GM23338 (cell line): ENCODE results near the gene COL1A1. TPM values are rescaled to one million over a fixed set of nuclear protein-coding genes. Genes with fewer than 3 reads are reported as not detected.

Experiments
- ATAC-seq: fragments of 200-7000 bp; cut with Tn5 transposase; 3 replicates; pipeline ENCODE4 v1.9.1; 2020
- DNase-seq: peaks from one replicate; pipeline ENCODE4 v3.0.0-alpha.2; 2015; ENCODE audit warnings: low spot score
- H2AFZ ChIP-seq: fragments of 200-600 bp; sonication (generic); 2 replicates; pipeline ENCODE4 v1.8.0; 2016; ENCODE audit warnings: antibody characterized with exemption, mild to moderate bottlenecking, moderate library complexity
- H3F3A ChIP-seq: fragments of 200-600 bp; sonication (generic); replicated peaks from 2 replicates; pipeline ENCODE4 v1.8.0; 2017; ENCODE audit warnings: antibody characterized with exemption, mixed run types, low read depth
- H3K27ac ChIP-seq: fragments of 200-600 bp; sonication (generic); 2 replicates; pipeline ENCODE4 v1.6.1; 2016; ENCODE audit warnings: low read depth
- H3K27me3 ChIP-seq: fragments of 200-600 bp; sonication (generic); 2 replicates; pipeline ENCODE4 v1.8.0; 2016; ENCODE audit warnings: mild to moderate bottlenecking, mixed run types, moderate library complexity; ENCODE audit not compliant: insufficient read depth
- H3K36me3 ChIP-seq: fragments of 200-600 bp; sonication (generic); 2 replicates; pipeline ENCODE4 v1.8.0; 2016; ENCODE audit warnings: mild to moderate bottlenecking; ENCODE audit not compliant: insufficient read depth
- H3K4me1 ChIP-seq: fragments of 200-600 bp; sonication (generic); 2 replicates; pipeline ENCODE4 v1.8.0; 2016; ENCODE audit warnings: mild to moderate bottlenecking, moderate library complexity; ENCODE audit not compliant: insufficient read depth
- H3K4me2 ChIP-seq: fragments of 200-600 bp; sonication (generic); 2 replicates; pipeline ENCODE4 v1.7.1; 2017; ENCODE audit warnings: mixed run types
- H3K4me3 ChIP-seq: fragments of 200-600 bp; sonication (generic); 2 replicates; pipeline ENCODE4 v1.6.1; 2016; ENCODE audit warnings: mixed run types
- H3K79me2 ChIP-seq: fragments of 200-600 bp; sonication (generic); replicated peaks from 2 replicates; pipeline ENCODE4 v1.8.0; 2017; ENCODE audit warnings: mild to moderate bottlenecking; ENCODE audit not compliant: insufficient read depth
- H3K9me2 ChIP-seq: fragments of 200-600 bp; sonication (generic); 2 replicates; pipeline ENCODE4 v1.8.0; 2017; ENCODE audit not compliant: insufficient read depth
- H4K20me1 ChIP-seq: fragments of 200-600 bp; sonication (generic); replicated peaks from 2 replicates; pipeline ENCODE4 v1.8.0; 2017; ENCODE audit warnings: mild to moderate bottlenecking; ENCODE audit not compliant: insufficient read depth
- H3K27ac Mint-ChIP-seq: 2 replicates; pipeline ENCODE4 v1.8.0; 2020; ENCODE audit warnings: inconsistent platforms, mild to moderate bottlenecking, moderate library complexity, mixed read lengths
- H3K27me3 Mint-ChIP-seq: 3 replicates; pipeline ENCODE4 v1.8.0; 2022; ENCODE audit warnings: low read depth, mild to moderate bottlenecking, moderate library complexity, mixed read lengths, inconsistent platforms; ENCODE audit not compliant: insufficient read depth, poor library complexity
- H3K36me3 Mint-ChIP-seq: 3 replicates; pipeline ENCODE4 v1.8.0; 2021; ENCODE audit warnings: low read depth, mild to moderate bottlenecking, inconsistent platforms, moderate library complexity, mixed read lengths
- H3K4me1 Mint-ChIP-seq: 3 replicates; pipeline ENCODE4 v1.8.0; 2020; ENCODE audit warnings: mild to moderate bottlenecking, inconsistent platforms, mixed read lengths
- H3K4me3 Mint-ChIP-seq: 3 replicates; pipeline ENCODE4 v1.8.0; 2021; ENCODE audit warnings: moderate library complexity, mild to moderate bottlenecking, inconsistent platforms, mixed read lengths
- H3K9me3 Mint-ChIP-seq: 3 replicates; pipeline ENCODE4 v1.8.0; 2020; ENCODE audit warnings: moderate library complexity, mild to moderate bottlenecking, inconsistent platforms, mixed read lengths
- CREB1 ChIP-seq: fragments of 250-450 bp; sonication (Bioruptor Pico); IDR thresholded peaks from 2 replicates; pipeline ENCODE4 v1.5.0; 2020; ENCODE audit warnings: low read depth, mild to moderate bottlenecking, moderate library complexity
- EZH2 ChIP-seq: fragments of 200-600 bp; sonication (generic); IDR thresholded peaks from one replicate; pipeline ENCODE4 v1.8.0; 2017; ENCODE audit warnings: antibody characterized with exemption, mild to moderate bottlenecking, low read depth; ENCODE audit not compliant: unreplicated experiment
- EZH2phosphoT487 ChIP-seq: fragments of 200-600 bp; sonication (generic); IDR thresholded peaks from one replicate; pipeline ENCODE4 v1.8.1; 2018; ENCODE audit warnings: antibody characterized with exemption; ENCODE audit not compliant: unreplicated experiment
- JUNB ChIP-seq: IDR thresholded peaks from one replicate; pipeline ENCODE4 v1.6.1; 2016; ENCODE audit warnings: antibody characterized with exemption; ENCODE audit not compliant: unreplicated experiment
- NANOG ChIP-seq: IDR thresholded peaks from 2 replicates; pipeline ENCODE4 v1.6.1; 2016; ENCODE audit warnings: antibody characterized with exemption, borderline replicate concordance
- POLR2AphosphoS5 ChIP-seq: IDR thresholded peaks from 2 replicates; pipeline ENCODE4 v1.6.1; 2016; ENCODE audit warnings: antibody characterized with exemption, low read depth
- STAT1 ChIP-seq: IDR thresholded peaks from one replicate; pipeline ENCODE4 v1.6.1; 2016; ENCODE audit warnings: antibody characterized with exemption; ENCODE audit not compliant: unreplicated experiment
- ZNF114 ChIP-seq: fragments of 250-450 bp; sonication (Bioruptor Pico); IDR thresholded peaks from 2 replicates; pipeline ENCODE4 v1.5.0; 2020; ENCODE audit warnings: mild to moderate bottlenecking, moderate library complexity
- ZNF331 ChIP-seq: fragments of 250-450 bp; sonication (Bioruptor Pico); IDR thresholded peaks from 2 replicates; pipeline ENCODE4 v1.5.0; 2020; ENCODE audit warnings: low read depth, mild to moderate bottlenecking, moderate library complexity
- polyA plus RNA-seq: library from polyadenylated mRNA; unstranded; fragments of >200 nt; fragmentation: Nextera tagmentation; extraction: Ambion mirVana; gene quantifications from 2 replicates; pipeline ENCODE4 v1.2.1, GENCODE V29; 2016
- total RNA-seq: library from RNA; depleted of rRNA; stranded (reverse); fragments of >200 nt; shearing (Covaris generic); gene quantifications from 2 replicates; pipeline ENCODE4 v1.2.3, GENCODE V29; 2014
- TF ChIP-seq, protein P1 (sequence below): IDR thresholded peaks from one replicate; pipeline ENCODE4 v1.6.1; 2018; ENCODE audit warnings: antibody characterized with exemption; ENCODE audit not compliant: unreplicated experiment
- TF ChIP-seq, protein P2 (sequence below), 2 experiments: fragments of 200-600 bp in 1 of 2; sonication (generic) in 1 of 2; conservative IDR thresholded peaks; 2 replicates each; pipeline versions ENCODE4 v1.5.1 to v1.6.1; 2016 to 2017; ENCODE audit warnings: antibody characterized with exemption in 2 of 2, low read depth in 2 of 2, mild to moderate bottlenecking in 2 of 2, moderate library complexity in 1 of 2
- TF ChIP-seq, protein P3 (sequence below): fragments of 250-450 bp; sonication (Bioruptor Pico); IDR thresholded peaks from 2 replicates; pipeline ENCODE4 v1.5.0; 2020; ENCODE audit warnings: mild to moderate bottlenecking, moderate library complexity
- TF ChIP-seq, protein P4 (sequence below): IDR thresholded peaks from 2 replicates; pipeline ENCODE4 v1.6.1; 2016; ENCODE audit warnings: antibody characterized with exemption

The COL1A1 gene
- total and polyA plus RNA-seq, 2 experiments from 2014 or later: 21.2 to 34.3 TPM

DNA sequence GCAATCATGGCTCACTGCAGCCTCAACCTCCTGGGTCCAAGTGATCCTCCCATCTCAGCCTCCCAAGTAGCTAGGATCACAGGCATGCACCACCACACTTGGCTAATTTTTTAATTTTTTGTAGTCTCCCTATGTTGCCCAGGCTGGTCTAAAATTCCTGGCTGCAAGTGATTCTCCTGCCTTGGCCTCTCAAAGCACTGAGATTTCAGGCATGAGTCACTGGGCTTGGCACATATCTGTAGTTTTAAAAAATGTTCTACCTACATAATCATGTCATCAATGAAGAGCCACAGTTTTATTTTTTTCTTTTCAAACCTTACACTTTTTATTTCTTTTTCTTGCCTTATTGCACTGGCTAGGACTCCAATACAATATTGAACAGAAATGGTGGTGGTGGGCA is 33.1 kb upstream of the COL1A1 start:
- no peaks in the 10 kb centered on the region for H4K20me1 ChIP-seq
- DNase-seq (no peak), ATAC-seq (no peak)
- H3K79me2 ChIP-seq: no peaks in the 10 kb centered on the region
- no peaks in the 10 kb centered on the region for H3K36me3 ChIP-seq
- no peaks in the 10 kb centered on the region for H3K4me1 ChIP-seq
- Mint-ChIP-seq H3K27ac (no peak overlapping the region), H3K9me3 (peaks cover 10% of the 10 kb centered on the region; the same call in 2 of the 3 replicates), H3K27me3 (peaks cover 4% of the 10 kb centered on the region), H3K4me1 (no peaks in the 10 kb centered on the region), H3K4me3 (no peak overlapping the region), H3K36me3 (no peaks in the 10 kb centered on the region)
- H3F3A ChIP-seq: no peaks in the 10 kb centered on the region
- no peaks in the 10 kb centered on the region for H3K9me2 ChIP-seq
- no peaks in the 10 kb centered on the region for H3K27me3 ChIP-seq
- no peak overlapping the region for H2AFZ ChIP-seq
- H3K4me2 ChIP-seq: no peak overlapping the region
- no peak overlapping the region for H3K27ac ChIP-seq
- TF ChIP-seq, protein P1, sequence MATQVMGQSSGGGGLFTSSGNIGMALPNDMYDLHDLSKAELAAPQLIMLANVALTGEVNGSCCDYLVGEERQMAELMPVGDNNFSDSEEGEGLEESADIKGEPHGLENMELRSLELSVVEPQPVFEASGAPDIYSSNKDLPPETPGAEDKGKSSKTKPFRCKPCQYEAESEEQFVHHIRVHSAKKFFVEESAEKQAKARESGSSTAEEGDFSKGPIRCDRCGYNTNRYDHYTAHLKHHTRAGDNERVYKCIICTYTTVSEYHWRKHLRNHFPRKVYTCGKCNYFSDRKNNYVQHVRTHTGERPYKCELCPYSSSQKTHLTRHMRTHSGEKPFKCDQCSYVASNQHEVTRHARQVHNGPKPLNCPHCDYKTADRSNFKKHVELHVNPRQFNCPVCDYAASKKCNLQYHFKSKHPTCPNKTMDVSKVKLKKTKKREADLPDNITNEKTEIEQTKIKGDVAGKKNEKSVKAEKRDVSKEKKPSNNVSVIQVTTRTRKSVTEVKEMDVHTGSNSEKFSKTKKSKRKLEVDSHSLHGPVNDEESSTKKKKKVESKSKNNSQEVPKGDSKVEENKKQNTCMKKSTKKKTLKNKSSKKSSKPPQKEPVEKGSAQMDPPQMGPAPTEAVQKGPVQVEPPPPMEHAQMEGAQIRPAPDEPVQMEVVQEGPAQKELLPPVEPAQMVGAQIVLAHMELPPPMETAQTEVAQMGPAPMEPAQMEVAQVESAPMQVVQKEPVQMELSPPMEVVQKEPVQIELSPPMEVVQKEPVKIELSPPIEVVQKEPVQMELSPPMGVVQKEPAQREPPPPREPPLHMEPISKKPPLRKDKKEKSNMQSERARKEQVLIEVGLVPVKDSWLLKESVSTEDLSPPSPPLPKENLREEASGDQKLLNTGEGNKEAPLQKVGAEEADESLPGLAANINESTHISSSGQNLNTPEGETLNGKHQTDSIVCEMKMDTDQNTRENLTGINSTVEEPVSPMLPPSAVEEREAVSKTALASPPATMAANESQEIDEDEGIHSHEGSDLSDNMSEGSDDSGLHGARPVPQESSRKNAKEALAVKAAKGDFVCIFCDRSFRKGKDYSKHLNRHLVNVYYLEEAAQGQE: no peak
- no peak for TF ChIP-seq EZH2phosphoT487
- TF ChIP-seq, protein P2, sequence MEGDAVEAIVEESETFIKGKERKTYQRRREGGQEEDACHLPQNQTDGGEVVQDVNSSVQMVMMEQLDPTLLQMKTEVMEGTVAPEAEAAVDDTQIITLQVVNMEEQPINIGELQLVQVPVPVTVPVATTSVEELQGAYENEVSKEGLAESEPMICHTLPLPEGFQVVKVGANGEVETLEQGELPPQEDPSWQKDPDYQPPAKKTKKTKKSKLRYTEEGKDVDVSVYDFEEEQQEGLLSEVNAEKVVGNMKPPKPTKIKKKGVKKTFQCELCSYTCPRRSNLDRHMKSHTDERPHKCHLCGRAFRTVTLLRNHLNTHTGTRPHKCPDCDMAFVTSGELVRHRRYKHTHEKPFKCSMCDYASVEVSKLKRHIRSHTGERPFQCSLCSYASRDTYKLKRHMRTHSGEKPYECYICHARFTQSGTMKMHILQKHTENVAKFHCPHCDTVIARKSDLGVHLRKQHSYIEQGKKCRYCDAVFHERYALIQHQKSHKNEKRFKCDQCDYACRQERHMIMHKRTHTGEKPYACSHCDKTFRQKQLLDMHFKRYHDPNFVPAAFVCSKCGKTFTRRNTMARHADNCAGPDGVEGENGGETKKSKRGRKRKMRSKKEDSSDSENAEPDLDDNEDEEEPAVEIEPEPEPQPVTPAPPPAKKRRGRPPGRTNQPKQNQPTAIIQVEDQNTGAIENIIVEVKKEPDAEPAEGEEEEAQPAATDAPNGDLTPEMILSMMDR (conservative IDR thresholded peaks at IDR 0.05; ENCODE audit: low read depth in 2 of 2): no peak
- no peak for TF ChIP-seq NANOG
- TF ChIP-seq ZNF331 (CRISPR knock-in tag): no peak
- TF ChIP-seq, protein P3, sequence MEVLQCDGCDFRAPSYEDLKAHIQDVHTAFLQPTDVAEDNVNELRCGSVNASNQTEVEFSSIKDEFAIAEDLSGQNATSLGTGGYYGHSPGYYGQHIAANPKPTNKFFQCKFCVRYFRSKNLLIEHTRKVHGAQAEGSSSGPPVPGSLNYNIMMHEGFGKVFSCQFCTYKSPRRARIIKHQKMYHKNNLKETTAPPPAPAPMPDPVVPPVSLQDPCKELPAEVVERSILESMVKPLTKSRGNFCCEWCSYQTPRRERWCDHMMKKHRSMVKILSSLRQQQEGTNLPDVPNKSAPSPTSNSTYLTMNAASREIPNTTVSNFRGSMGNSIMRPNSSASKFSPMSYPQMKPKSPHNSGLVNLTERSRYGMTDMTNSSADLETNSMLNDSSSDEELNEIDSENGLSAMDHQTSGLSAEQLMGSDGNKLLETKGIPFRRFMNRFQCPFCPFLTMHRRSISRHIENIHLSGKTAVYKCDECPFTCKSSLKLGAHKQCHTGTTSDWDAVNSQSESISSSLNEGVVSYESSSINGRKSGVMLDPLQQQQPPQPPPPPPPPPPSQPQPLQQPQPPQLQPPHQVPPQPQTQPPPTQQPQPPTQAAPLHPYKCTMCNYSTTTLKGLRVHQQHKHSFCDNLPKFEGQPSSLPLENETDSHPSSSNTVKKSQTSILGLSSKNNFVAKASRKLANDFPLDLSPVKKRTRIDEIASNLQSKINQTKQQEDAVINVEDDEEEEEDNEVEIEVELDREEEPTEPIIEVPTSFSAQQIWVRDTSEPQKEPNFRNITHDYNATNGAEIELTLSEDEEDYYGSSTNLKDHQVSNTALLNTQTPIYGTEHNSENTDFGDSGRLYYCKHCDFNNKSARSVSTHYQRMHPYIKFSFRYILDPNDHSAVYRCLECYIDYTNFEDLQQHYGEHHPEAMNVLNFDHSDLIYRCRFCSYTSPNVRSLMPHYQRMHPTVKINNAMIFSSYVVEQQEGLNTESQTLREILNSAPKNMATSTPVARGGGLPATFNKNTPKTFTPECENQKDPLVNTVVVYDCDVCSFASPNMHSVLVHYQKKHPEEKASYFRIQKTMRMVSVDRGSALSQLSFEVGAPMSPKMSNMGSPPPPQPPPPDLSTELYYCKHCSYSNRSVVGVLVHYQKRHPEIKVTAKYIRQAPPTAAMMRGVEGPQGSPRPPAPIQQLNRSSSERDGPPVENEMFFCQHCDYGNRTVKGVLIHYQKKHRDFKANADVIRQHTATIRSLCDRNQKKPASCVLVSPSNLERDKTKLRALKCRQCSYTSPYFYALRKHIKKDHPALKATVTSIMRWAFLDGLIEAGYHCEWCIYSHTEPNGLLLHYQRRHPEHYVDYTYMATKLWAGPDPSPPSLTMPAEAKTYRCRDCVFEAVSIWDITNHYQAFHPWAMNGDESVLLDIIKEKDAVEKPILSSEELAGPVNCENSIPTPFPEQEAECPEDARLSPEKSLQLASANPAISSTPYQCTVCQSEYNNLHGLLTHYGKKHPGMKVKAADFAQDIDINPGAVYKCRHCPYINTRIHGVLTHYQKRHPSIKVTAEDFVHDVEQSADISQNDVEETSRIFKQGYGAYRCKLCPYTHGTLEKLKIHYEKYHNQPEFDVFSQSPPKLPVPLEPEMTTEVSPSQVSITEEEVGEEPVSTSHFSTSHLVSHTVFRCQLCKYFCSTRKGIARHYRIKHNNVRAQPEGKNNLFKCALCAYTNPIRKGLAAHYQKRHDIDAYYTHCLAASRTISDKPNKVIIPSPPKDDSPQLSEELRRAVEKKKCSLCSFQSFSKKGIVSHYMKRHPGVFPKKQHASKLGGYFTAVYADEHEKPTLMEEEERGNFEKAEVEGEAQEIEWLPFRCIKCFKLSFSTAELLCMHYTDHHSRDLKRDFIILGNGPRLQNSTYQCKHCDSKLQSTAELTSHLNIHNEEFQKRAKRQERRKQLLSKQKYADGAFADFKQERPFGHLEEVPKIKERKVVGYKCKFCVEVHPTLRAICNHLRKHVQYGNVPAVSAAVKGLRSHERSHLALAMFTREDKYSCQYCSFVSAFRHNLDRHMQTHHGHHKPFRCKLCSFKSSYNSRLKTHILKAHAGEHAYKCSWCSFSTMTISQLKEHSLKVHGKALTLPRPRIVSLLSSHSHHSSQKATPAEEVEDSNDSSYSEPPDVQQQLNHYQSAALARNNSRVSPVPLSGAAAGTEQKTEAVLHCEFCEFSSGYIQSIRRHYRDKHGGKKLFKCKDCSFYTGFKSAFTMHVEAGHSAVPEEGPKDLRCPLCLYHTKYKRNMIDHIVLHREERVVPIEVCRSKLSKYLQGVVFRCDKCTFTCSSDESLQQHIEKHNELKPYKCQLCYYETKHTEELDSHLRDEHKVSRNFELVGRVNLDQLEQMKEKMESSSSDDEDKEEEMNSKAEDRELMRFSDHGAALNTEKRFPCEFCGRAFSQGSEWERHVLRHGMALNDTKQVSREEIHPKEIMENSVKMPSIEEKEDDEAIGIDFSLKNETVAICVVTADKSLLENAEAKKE: no peak
- TF ChIP-seq, protein P4, sequence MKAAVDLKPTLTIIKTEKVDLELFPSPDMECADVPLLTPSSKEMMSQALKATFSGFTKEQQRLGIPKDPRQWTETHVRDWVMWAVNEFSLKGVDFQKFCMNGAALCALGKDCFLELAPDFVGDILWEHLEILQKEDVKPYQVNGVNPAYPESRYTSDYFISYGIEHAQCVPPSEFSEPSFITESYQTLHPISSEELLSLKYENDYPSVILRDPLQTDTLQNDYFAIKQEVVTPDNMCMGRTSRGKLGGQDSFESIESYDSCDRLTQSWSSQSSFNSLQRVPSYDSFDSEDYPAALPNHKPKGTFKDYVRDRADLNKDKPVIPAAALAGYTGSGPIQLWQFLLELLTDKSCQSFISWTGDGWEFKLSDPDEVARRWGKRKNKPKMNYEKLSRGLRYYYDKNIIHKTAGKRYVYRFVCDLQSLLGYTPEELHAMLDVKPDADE: no peak
- no peak for TF ChIP-seq ZNF114
- no peak for TF ChIP-seq EZH2
- no peak for TF ChIP-seq JUNB
- TF ChIP-seq POLR2AphosphoS5: no peak
- no peak for TF ChIP-seq STAT1
- no peak for TF ChIP-seq CREB1
- no peak overlapping the region for H3K4me3 ChIP-seq
